Activated CD4-positive, alpha-beta T cell treated with anti-CD3 and anti-CD28 coated beads, Interleukin-2, Interleukin-6, amounts not matched to agents 100 ng/mL and 50 ng/mL, durations not matched to agents 16 hours and 8 hours (primary cell): ENCODE results near the gene SPATA21.
"Not testable (repeated sequence)": the region's sequence is repeated elsewhere in the genome, so short reads cannot be mapped to it uniquely, and the experiment has no call there.

Experiments used
- DNase-seq: peaks from one replicate; pipeline ENCODE4 v3.0.0-alpha.2; 2020

Gene SPATA21

GRCh38 chr1:16376971-16377370 is 60.3 kb downstream of the SPATA21 start:
- no peak for DNase-seq

- DNase-seq = no peak
Measured at GRCh38 chr1:16375521-16376340, 61.5 kb downstream of the SPATA21 start.

- DNase-seq = no peak
Measured at GRCh38 chr1:16374266-16374665, 63.0 kb downstream of the SPATA21 start.

GRCh38 chr1:16372535-16373285 is 64.5 kb downstream of the SPATA21 start:
- DNase-seq = no peak

DNA sequence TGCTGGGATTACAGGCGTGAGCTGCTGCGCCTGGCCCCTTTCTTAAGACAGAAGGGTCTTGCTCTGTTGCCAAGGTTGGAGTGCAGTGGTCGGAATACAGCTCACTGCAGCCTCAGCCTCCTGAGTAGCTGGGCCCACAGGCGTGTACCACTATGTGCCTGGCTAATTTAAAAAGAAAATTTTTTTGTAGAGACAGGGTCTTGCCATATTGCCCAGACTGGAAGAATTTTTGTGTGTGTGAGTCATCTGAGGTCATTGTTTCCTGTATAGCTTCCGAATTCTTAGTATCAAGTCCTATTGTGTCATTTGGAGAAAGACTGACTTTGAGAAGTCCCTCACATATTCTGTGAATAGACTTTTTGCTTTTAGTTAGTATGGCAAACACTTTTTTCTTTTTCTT is 65.5 kb downstream of the SPATA21 start:
- DNase-seq = peak; percentile 78

GRCh38 chr1:16369821-16370220 is 67.4 kb downstream of the SPATA21 start:
- DNase-seq = no peak

GRCh38 chr1:16367968-16368890 is 69.0 kb downstream of the SPATA21 start:
- no peak for DNase-seq

DNA sequence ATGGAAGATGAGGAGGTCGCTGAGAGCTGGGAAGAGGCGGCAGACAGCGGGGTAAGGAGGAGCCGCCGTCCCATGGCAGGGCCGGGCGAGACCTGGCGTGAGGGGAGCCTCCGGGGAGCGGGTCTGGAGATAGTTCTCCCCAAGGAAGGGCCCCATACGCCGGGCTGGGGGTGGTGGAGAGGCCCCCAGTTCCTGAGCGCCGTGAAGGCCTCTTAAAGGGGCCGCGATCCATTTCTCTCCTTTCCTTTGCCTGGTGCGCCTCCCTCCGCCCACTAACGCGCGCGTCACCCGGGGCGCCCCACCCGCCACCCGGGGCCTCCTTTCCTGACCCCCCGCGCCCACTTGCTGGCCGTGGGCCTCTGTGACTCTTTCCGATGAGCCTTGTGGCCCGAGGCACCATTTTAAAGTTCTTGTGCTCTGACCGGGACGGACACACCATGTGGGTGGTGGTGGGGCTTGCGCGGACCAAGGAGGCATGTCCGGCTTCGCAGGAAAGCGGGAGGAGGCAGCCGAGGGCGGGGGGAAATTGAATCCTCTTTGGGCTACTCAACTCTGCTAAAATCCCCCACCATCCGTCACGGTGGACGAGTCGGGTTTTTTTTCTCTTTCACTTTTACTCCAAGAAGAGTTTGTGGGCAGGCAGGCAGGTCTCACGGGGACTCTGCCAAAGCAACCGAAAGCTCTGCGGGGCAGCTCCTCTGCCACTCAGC is 69.8 kb downstream of the SPATA21 start:
- peak; percentile 91 for DNase-seq

DNA sequence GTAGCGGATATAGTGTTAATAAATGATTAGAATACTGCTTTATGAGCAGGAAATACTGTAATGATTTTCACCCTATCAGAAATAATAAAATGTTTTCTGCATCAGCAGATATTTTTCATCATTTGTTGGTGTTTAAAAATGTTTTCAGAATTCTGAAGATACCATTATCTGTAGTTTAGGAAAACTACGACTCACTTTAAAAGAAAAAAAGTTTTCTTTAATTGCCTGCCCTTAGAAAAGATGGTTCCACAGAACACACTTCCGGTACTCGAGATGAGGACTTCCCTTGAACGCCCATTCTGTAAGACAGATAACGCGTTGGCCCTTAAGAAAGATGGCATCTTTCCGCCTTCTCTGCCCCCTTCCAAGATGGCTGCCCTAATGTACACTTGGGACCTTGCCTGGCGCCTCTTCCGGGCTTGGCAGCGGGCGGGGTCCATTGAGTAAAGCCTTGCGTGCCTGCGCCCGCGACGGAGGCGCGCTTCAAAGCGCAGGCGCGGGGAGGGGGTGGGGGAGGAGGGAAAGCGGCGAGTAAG is 70.4 kb downstream of the SPATA21 start, which contains the start of gene SZRD1:
Gene SZRD1 (plus strand): TSS at position 521 of the 536 bp plus-strand sequence. CDS start 16 bp downstream, outside the sequence.
- peak; percentile 98 for DNase-seq

- DNase-seq = not testable (repeated sequence)
Measured at GRCh38 chr1:16365146-16365498, 72.1 kb downstream of the SPATA21 start.

DNA sequence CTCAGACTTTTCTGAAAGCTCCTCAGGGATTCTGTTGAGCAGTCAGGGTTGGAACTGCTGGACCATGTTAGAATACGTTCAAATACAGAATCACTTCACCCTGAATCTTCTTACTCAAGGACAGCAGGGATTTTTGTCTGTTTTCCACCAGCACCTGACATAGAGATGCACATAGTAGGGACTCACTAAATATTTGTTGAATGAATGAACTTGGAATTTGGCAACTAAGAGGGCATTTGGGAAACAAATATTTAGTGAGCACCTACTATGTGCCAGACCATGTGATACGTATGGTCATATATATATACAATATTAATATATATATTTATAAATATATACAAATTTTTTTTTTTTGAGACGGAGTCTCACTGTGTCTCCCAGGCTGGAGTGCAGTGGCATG is 80.4 kb downstream of the SPATA21 start:
- no peak for DNase-seq

DNA sequence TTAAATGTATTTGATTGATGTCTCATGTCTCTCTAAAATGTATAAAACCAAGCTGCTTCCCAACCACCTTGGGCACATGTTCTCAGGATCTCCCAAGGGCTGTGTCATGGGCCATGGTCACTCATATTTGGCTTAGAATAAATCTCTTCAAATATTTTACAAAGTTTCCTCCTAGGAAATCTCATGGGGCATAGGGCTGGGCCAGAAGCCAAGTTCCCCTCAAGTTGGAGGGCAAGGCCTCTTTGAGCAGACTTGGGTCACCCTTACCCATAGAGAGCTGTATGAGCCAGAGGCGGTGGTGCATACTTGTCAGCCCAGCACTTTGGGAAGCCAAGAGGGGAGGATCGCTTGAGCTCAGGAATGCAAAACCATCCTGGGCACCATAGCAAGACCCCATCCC is 82.6 kb downstream of the SPATA21 start:
- no peak for DNase-seq

GRCh38 chr1:16352842-16353535 is 84.2 kb downstream of the SPATA21 start:
- no peak for DNase-seq

GRCh38 chr1:16351994-16352841 is 85.0 kb downstream of the SPATA21 start, which contains the start of gene FBXO42:
FBXO42 (minus strand) TSS chr1:16352480; CDS start chr1:16315418, 37,062 bp downstream.
- peak; percentile 96 for DNase-seq

DNA sequence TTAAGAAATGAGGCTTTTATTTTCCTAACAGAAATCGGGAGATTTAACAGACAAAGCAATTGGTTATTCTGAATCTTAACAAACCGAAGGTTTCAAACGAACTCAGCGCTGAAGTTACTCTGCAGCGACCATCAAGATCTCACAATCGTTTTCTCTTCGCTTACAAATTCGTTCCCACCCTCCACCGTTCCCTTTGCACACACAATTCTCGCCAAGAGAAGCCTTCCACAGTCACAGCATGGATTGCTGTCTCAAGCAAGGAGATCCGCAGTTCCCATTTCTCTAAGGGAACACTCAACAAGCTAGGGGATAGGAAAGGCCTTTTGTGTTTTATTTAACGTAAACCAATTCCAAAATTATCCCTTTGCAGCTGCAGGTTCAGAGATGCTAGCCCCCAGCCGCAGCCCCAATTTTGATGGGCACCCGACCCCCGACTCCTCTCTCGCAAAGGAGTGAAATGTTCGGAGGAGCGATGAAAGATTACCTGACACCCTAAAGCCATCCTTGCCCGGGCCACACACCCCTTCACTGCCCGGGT is 85.7 kb downstream of the SPATA21 start:
- DNase-seq = peak; percentile 20

DNA sequence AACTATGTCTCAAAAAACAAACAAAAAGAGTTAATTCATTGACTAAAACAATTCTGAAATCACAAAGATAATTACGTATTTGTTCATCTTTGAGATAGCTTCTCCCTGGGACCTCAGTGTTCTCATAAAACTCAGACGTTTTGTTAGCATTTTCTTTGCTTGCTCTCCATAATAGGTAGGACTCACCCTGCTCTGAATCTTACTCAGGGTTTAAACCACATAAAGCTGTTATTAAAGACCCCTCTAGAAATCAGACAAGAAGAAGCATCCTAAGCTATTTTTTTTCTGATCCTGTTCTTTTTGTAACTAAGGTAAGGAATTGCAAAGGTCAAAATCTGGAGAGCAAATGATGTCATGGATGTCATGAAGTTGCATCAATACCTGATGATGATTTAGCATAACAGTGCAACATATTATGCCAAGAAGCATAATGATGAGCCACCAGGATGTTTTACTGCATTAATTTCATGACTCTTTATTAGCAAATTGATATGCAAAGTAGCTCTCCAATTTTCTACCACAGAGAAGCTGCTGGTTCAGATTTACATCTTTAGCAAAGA is 87.3 kb downstream of the SPATA21 start:
- no peak for DNase-seq
